Smooth muscle cell (in vitro differentiated cells): Measurements from ENCODE around the gene ANKRD40. TPM values are rescaled to one million over a fixed set of nuclear protein-coding genes. Genes with fewer than 3 reads are reported as not detected.

Experiments used
- DNase-seq: peaks from one replicate; lab custom pipeline; 2025; ENCODE audit not compliant: unreplicated experiment; lab: John Stamatoyannopoulos, UW
- H2AFZ ChIP-seq: fragments of 200-600 bp; sonication (generic); 2 replicates; pipeline ENCODE4 v1.6.0; 2016; ENCODE audit warnings: antibody characterized with exemption, low read depth, mild to moderate bottlenecking
- H3F3A ChIP-seq: fragments of 200-600 bp; sonication (generic); 2 replicates; pipeline ENCODE4 v1.6.0; 2017; ENCODE audit warnings: antibody characterized with exemption, low read depth
- H3K27ac ChIP-seq: fragments of 200-600 bp; sonication (generic); 2 replicates; pipeline ENCODE4 v1.5.1; 2016; ENCODE audit warnings: low read depth, mild to moderate bottlenecking
- H3K27me3 ChIP-seq: fragments of 200-600 bp; sonication (generic); 2 replicates; pipeline ENCODE4 v1.6.1; 2016; ENCODE audit warnings: low read depth, mild to moderate bottlenecking
- H3K36me3 ChIP-seq: fragments of 200-600 bp; sonication (generic); 2 replicates; pipeline ENCODE4 v1.5.1; 2016; ENCODE audit warnings: low read depth
- H3K4me1 ChIP-seq: fragments of 200-600 bp; sonication (generic); 2 replicates; pipeline ENCODE4 v1.5.1; 2016; ENCODE audit warnings: low read depth
- H3K4me2 ChIP-seq: fragments of 200-600 bp; sonication (generic); 2 replicates; pipeline ENCODE4 v1.6.0; 2016; ENCODE audit warnings: mild to moderate bottlenecking
- H3K4me3 ChIP-seq: fragments of 200-600 bp; sonication (generic); 2 replicates; pipeline ENCODE4 v1.5.1; 2016; ENCODE audit warnings: mild to moderate bottlenecking
- H3K79me2 ChIP-seq: fragments of 200-600 bp; sonication (generic); 2 replicates; pipeline ENCODE4 v1.6.0; 2016; ENCODE audit warnings: low read depth, mild to moderate bottlenecking
- H3K9ac ChIP-seq: fragments of 200-600 bp; sonication (generic); 2 replicates; pipeline ENCODE4 v1.6.0; 2016; ENCODE audit warnings: low read depth
- H3K9me3 ChIP-seq: fragments of 200-600 bp; sonication (generic); replicated peaks from 2 replicates; pipeline ENCODE4 v1.5.1; 2016; ENCODE audit warnings: low read depth
- H4K20me1 ChIP-seq: fragments of 200-600 bp; sonication (generic); 2 replicates; pipeline ENCODE4 v1.6.0; 2016; ENCODE audit warnings: low read depth
- WGBS: methylation state at CpG from one replicate; pipeline ENCODE4 v1.1.7; 2016; ENCODE audit warnings: low lambda C conversion rate; 5-methylcytosine and 5-hydroxymethylcytosine counted together
- polyA plus RNA-seq: library from polyadenylated mRNA; unstranded; fragments of >200 nt; fragmentation: Nextera tagmentation; extraction: Ambion mirVana; gene quantifications from 2 replicates; pipeline ENCODE4 v1.2.1, GENCODE V29; 2016
- total RNA-seq: library from RNA; depleted of rRNA; stranded (reverse); fragments of >200 nt; gene quantifications from 2 replicates; pipeline ENCODE4 v1.2.3, GENCODE V29; 2014
- TF ChIP-seq, protein P1 (sequence below): fragments of 200-600 bp; sonication (generic); IDR thresholded peaks from 2 replicates; pipeline ENCODE4 v1.5.1; 2017; ENCODE audit warnings: borderline replicate concordance, mild to moderate bottlenecking, antibody characterized with exemption; ENCODE audit not compliant: insufficient read depth, poor library complexity, severe bottlenecking

ANKRD40 gene
- total and polyA plus RNA-seq, 2 experiments from 2014 or later, result 10.1 to 17.6 TPM

DNA sequence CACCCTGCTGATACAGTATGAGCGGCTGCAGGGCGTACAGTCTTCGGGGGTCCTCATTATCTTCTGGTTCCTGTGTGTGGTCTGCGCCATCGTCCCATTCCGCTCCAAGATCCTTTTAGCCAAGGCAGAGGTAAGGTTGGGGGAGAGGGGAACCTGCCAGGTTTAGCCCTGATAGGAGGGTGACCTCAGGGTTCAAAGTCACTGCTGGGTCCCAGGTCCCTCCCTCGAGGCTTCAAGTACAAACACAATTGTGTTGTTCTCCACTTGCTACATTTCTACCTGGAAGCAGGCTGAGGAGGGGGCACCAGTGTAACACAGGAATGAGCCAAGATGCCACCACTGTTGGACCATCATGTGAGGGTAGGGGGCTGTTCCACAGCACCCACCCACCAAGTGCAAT is 50.7 kb downstream of the ANKRD40 start:
- H3K4me2 ChIP-seq, result no peak overlapping the region
- TF ChIP-seq, protein P1, sequence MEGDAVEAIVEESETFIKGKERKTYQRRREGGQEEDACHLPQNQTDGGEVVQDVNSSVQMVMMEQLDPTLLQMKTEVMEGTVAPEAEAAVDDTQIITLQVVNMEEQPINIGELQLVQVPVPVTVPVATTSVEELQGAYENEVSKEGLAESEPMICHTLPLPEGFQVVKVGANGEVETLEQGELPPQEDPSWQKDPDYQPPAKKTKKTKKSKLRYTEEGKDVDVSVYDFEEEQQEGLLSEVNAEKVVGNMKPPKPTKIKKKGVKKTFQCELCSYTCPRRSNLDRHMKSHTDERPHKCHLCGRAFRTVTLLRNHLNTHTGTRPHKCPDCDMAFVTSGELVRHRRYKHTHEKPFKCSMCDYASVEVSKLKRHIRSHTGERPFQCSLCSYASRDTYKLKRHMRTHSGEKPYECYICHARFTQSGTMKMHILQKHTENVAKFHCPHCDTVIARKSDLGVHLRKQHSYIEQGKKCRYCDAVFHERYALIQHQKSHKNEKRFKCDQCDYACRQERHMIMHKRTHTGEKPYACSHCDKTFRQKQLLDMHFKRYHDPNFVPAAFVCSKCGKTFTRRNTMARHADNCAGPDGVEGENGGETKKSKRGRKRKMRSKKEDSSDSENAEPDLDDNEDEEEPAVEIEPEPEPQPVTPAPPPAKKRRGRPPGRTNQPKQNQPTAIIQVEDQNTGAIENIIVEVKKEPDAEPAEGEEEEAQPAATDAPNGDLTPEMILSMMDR, result no peak
- H3K9me3 ChIP-seq, result no peaks in the 10 kb centered on the region
- no peak for DNase-seq
- H4K20me1 ChIP-seq, result no peaks in the 10 kb centered on the region
- no peaks in the 10 kb centered on the region for H3K36me3 ChIP-seq
- H3K27ac ChIP-seq, result no peak overlapping the region
- H3K4me1 ChIP-seq, result peaks cover 7% of the 10 kb centered on the region
- H3K9ac ChIP-seq, result no peak overlapping the region
- 95% methylated on average over 7 of the region's 7 CpGs for WGBS
- H3K79me2 ChIP-seq, result no peaks in the 10 kb centered on the region
- H3K27me3 ChIP-seq, result no peaks in the 10 kb centered on the region
- no peak overlapping the region for H2AFZ ChIP-seq
- no peak overlapping the region for H3K4me3 ChIP-seq
- H3F3A ChIP-seq, result no peaks in the 10 kb centered on the region

DNA sequence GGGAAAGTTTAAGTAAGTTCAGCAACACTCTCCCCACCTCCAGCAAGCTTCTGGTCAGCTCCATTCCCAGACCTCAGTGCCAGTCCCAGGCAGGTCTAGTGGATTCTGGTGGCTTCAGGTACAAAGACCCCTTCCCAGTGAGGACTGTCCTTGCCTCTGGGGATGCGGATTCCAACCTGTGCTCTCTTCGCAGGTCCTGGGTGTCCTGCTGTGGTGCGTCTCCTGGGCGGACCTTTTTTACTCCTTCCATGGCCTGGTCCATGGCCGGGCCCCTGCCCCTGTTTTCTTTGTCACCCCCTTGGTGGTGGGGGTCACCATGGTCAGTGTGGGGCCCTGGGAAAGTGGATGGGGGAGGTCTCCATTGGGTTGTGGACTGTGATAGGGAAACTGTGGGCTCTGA is 51.2 kb downstream of the ANKRD40 start:
- no peaks in the 10 kb centered on the region for H3F3A ChIP-seq
- 86% methylated on average over 5 of the region's 5 CpGs for WGBS

DNA sequence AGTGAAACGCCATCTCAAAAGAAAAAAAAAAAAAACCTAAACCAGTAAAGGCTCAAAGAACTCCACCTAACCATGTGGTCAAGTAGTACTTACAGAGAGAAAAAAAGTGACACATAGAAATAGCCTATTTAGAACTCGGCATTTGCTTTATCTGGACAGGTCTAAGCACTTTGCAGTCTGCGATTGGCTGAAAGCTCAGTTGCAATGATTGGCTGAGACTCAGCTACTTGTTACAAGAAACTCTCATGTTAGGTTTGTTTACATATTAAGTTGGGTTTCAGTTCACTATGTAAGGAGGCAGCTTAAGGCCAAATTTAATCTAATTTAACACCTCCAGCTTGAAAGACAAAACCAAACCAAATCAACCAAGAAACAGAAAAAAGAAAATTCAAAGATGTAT is 54.0 kb downstream of the ANKRD40 start:
- no peak for DNase-seq
- Histone ChIP-seq H3K27me3 (no peaks in the 10 kb centered on the region), H3K79me2 (no peaks in the 10 kb centered on the region), H3F3A (no peaks in the 10 kb centered on the region), H3K9me3 (no peaks in the 10 kb centered on the region), H3K4me3 (no peak overlapping the region), H3K9ac (no peak overlapping the region), H2AFZ (no peak overlapping the region), H4K20me1 (no peaks in the 10 kb centered on the region), H3K27ac (no peak overlapping the region), H3K4me2 (no peak overlapping the region), H3K4me1 (no peaks in the 10 kb centered on the region), H3K36me3 (no peaks in the 10 kb centered on the region)
- TF ChIP-seq, protein P1, result no peak
- WGBS, result 96% methylated on average over 3 of the region's 3 CpGs

More for the DNA sequence above, 51.2 kb downstream of the ANKRD40 start:
- H3K27me3 ChIP-seq, result no peaks in the 10 kb centered on the region
- H3K9me3 ChIP-seq, result no peaks in the 10 kb centered on the region
- TF ChIP-seq, protein P1, result no peak
- DNase-seq, result no peak
- H4K20me1 ChIP-seq, result no peaks in the 10 kb centered on the region
- H3K9ac ChIP-seq, result no peak overlapping the region
- peaks cover 2% of the 10 kb centered on the region for H3K4me1 ChIP-seq
- no peak overlapping the region for H3K4me3 ChIP-seq
- H3K4me2 ChIP-seq, result no peak overlapping the region
- H3K79me2 ChIP-seq, result no peaks in the 10 kb centered on the region
- no peak overlapping the region for H2AFZ ChIP-seq
- no peak overlapping the region for H3K27ac ChIP-seq
- no peaks in the 10 kb centered on the region for H3K36me3 ChIP-seq

DNA sequence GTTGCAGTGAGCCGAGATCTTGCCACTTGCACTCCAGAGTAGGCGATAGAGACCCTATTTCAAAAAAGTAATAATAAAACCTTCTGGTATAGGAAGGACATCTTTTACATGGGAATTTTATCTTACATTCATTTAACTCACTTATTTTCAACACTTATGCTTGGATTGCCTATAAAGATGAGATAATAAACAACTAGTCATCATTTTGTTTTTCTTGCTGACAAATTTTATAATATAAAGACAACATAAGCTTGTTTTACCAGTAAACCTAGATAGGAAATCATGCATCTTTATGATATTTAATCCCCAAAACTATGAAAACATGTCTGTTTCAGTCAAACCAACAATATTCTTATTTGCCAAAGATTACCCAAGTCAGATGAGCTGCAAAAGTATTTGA is 56.1 kb downstream of the ANKRD40 start:
- H3K79me2 ChIP-seq, result no peaks in the 10 kb centered on the region
- H3K9me3 ChIP-seq, result no peaks in the 10 kb centered on the region
- H3K4me1 ChIP-seq, result no peaks in the 10 kb centered on the region
- H3F3A ChIP-seq, result no peaks in the 10 kb centered on the region
- H3K9ac ChIP-seq, result no peak overlapping the region
- H3K4me3 ChIP-seq, result no peak overlapping the region
- no peak for DNase-seq
- H3K4me2 ChIP-seq, result no peak overlapping the region
- H3K27ac ChIP-seq, result no peak overlapping the region
- 98% methylated on average over 2 of the region's 2 CpGs for WGBS
- TF ChIP-seq, protein P1, result no peak
- H4K20me1 ChIP-seq, result no peaks in the 10 kb centered on the region
- H3K27me3 ChIP-seq, result no peaks in the 10 kb centered on the region
- no peak overlapping the region for H2AFZ ChIP-seq
- H3K36me3 ChIP-seq, result no peaks in the 10 kb centered on the region
